ENCODE results near the gene AHRR.
"Not testable (repeated sequence)": the region's sequence is repeated elsewhere in the genome, so short reads cannot be mapped to it uniquely, and the experiment has no call there.

The AHRR gene

DNA sequence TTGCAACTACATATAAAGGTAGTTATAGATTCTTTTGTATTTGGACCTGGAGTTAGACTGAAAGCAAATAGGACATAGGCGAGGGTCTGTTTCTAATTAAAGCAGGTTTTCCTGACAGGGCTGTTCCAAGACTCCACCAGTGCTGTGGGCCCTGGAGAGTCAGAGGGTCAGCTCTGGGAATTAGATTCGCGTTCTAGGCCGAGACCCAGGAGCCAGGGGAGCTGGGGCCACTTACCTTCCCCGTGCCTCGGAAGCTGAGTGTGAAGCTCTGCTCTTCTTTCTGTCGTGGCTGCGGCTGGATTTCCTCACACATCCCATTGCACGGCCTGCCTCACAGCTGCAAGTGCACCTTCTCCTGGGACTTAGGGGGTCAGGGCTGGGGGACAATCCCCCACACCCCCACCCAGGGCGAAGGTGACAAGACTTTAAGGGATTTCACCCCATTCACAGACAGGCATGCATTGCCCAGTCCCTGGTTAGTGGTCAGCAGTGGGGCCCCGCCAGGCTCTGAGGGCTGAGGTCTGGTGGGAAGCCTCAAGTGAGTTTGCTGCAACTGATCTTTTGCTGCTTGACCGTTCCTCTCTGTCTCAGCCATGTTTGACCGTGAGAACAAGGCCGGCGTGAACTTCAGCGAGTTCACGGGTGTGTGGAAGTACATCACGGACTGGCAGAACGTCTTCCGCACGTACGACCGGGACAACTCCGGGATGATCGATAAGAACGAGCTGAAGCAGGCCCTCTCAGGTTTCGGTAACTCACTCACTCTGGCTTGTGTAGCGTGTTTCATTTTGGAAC lies 15.3 kb upstream of the AHRR start:
- no peak for DNase-seq

GRCh38 chr5:307306-307705 lies 14.2 kb upstream of the AHRR start:
- DNase-seq = no peak

DNA sequence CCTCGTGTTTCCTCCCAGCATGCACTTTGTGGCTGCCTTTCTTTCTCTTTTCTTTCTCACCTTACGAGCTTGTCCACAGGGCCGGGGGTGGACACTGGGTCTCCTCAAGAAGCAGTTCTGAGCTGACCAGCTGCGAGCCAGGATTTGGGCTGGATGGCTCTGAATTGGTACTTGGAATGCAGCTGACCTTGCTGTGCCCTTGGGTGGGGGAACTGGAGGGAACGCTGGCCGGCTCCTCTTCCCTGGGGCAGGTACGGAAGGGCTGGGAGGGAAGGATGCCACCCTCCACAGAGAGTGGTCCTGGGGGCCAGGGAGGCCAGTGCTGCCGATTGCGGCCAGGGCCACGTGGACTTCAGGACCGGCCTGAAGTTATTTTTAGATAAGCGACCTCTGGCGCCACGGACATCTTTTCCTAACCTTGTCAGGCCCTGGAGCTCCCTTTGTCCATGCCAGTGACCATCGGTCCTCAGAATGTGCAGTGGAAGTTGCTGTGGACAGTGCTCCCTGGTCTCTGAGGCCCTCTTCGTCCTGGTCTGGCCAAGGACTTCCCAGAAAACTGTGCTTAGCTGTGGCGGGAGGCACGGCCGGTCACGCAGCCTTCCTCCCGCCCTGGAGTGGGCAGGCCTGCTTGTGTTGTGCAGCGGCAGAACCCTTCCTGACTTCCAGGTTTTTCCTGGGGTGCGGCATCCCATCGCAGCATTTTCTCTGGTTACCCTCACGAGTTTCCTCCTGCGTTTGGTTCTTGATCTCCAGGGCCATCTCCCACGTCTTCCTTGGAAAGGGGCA lies 13.5 kb upstream of the AHRR start:
- no peak for DNase-seq

DNA sequence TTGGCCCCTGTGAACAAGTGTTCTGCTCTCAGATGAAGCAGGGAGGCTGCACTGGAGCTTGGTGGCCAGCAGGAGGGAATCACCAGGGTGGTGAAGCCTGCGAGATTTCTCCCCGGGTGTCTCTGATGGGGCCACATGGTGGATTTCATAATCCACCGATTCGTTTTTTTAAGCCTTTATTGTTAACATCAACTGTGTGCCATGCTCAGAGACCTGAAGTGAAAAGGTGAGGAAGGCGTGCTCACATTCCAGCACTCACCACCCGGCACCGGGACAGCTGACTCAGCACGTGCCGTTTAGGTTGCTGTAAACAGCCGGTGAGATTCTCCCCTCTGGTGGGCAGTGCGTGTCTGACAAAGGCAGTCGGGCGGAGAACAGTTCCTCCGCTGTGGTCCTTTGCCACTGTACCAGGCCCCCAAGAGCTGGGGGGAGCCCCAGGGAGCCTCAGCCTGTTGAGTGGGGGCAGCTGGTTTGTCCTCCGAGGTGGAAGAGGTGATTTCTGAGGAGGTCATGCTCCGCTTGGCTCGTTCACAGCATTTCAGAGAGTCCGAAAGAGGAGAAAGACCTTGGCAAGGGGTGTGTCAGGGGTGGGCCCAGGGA lies 12.7 kb upstream of the AHRR start:
- no peak for DNase-seq

GRCh38 chr5:309831-310230 lies 11.7 kb upstream of the AHRR start:
- not testable (repeated sequence) for DNase-seq

GRCh38 chr5:310516-310915 lies 11.0 kb upstream of the AHRR start:
- DNase-seq = no peak

GRCh38 chr5:310941-311434 lies 10.5 kb upstream of the AHRR start:
- no peak for DNase-seq

DNA sequence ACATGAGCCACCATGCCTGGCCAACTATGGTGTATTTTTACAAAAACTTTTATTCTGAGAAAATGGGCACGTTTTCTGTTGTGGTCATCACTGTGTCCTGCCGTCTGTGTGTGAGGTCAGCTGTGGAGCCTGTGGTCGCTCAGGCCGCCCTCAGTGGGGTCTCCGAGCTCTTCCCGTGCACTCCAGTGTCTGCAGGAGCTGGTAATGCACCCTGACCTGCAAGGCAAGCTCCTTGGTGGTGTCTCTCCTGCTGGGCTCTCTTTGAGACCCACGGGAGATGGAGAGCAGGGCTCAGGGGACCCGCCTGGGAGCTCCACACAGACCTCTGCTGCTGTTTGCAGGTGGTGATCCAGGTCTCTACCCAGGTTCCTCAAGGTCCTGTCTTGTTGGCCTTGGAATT lies 9.6 kb upstream of the AHRR start:
- DNase-seq = no peak

DNA sequence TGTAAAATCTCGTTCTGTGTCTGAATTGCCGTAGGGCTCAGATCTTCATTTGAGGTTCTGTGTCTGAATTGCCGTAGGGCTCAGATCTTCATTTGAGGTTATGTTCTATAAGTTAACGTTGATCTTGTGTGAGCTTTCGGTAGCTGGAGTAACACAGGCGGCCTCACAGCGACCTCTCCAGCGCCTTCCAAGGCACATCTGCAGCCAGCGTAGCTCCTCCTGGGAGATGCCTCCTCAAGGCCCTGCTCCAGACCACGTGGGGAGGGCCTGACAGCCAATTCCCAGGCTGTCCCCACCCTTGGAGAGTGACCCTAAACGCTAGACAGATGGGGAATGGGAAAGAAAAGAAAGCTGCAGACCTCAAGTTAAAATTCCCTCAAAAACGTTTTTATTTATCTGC lies 8.7 kb upstream of the AHRR start:
- DNase-seq = no peak

DNA sequence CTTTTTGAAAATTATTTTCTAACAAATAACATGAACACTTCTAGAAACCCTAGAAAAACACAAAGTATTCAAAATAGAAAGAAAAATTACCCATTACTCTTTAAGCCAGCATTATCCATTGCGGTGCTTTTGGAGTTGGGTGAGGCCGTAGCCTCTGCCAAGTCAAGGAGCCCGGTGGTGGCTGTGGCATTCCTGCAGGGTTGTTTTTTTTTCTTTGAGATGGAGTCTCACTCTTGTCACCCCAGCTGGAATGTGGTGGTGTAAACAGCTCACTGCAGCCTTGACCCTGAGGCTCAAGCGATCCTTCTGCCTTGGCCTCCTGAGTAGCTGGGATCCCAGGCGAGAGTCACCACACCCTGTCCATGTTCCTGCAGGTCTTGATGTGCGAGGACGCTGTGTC lies 8.2 kb upstream of the AHRR start:
- DNase-seq = no peak

GRCh38 chr5:313806-314376 lies 7.6 kb upstream of the AHRR start:
- no peak for DNase-seq

DNA sequence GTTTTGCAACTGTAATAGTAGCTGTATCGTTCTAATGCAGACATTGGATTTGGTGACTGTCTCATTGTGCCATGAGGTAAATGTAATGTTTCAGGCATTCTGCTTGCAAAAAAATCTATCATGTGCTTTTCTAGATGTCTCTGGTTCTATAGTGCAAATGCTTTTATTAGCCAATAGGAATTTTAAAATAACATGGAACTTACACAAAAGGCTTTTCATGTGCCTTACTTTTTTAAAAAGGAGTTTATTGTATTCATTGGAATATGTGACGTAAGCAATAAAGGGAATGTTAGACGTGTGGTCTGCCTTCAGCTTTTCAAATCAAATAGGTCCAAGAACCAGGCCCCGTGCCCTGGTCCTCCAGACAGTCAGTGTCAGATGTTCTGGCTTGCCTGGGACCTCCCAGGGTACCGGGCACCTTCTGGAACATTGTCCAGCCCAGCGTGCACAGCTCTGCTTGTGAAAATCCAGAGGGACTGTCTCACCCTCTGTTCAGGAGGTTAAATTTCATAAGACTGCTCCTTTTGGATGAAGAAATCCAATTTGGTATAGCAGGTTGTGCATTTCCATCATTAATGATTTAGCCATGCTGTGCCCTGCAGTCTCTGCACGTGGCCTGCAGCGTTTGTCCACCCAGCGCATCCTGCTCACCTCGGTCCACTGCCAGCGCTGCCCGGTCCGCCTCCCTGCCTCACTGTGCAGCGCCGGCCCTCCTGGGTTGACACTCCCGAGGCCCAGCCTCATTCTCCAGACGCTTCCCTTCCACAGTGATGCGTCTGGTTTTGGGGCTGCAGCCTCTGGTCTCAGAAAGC lies 6.6 kb upstream of the AHRR start:
- DNase-seq = no peak

- DNase-seq = no peak
Observed at GRCh38 chr5:315488-316209, 5.9 kb upstream of the AHRR start.

DNA sequence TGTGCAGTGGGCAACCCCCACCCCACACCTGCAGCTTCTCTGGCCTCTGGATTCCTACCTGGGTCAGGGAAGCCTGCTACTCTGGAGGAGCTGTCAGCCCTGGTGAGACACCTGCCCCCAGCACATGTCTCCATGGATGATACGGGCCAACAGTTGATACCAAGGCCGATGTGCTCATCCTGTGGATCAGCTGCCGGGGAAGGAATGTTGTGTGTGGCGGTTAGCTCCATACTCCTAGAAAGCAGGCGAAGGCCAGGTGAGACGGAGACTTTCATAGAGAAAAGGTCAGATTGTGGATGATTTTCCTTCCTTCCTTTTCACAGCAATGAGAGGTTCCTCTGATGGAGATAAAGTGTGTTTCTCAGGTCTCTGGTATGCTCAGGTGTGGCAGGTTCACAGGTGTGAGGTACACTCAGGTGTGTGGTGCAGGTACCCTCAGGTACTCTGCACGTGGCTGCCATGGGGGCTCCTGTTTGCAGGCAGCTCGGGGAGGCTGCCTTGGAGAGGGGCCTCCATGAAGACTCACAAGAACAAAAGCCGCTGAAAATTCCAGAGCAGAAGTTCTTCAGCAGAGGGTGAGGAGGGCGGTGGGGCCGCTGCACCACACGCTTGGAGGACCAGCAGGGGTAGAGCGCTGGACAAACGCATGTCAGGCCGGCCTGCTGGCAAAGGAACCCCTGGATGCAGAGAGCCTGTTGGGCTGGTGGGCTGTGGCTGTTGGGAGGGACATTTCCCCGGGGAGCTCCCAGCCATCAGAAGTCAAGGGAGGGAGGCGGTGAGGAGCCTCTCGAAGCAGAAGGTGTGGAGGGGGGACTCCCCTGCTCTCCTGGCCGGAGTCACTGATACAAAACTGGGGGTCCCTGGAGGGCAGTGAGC lies 5.1 kb upstream of the AHRR start:
- DNase-seq = no peak

GRCh38 chr5:317086-317811 lies 4.3 kb upstream of the AHRR start:
- DNase-seq = peak; percentile 77

- DNase-seq = peak; percentile 69
Observed at GRCh38 chr5:318341-318897, 3.1 kb upstream of the AHRR start.

GRCh38 chr5:318931-319601 lies 2.4 kb upstream of the AHRR start:
- no peak for DNase-seq

DNA sequence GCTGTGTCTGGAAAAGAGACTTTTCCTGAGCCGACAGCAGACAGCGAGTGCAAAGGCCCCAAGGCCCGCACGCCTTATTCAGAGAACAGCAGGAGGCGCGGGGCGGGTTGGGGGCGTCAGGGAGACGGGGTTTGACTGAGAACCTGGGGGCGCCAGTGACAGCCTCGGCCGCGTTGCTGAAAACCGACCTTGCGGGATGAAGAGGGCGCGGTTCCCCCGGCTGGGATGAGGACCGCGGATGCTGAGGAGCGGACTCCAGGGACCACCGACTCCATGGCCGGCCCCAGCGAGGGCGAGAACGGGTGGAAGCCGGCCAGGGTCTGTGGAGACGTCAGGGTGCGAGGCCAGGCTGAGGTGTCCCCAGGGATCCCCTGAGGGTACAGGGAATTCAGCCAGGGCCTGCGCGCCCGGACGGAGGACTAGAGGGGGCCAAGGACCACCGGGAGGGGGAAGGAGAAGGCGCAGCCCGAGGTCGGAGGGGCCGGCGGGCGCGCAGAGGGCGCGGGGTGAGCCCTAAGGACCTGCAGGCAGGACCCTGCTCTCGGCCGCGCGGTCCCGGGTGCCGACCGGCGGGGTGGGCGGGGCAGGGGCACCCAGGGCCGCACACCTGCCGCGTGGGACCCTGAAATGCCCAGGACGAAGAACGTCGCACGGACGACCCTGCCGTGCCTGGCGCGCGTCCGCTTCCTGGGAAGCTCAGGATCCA lies 837 bp upstream of the AHRR start:
- DNase-seq = no peak

Data from fibroblast of skin of abdomen (primary cell).